GM21717 (cell line): Measurements from ENCODE around the gene PLIN4.
A peak's percentile ranks its signal among the peaks of the same experiment; 100 is the strongest.

Source experiments
- ATAC-seq: cut with Tn5 transposase; IDR thresholded peaks from one replicate; pipeline ENCODE4 v1.9.1; 2021; ENCODE audit warnings: mild to moderate bottlenecking, moderate library complexity; ENCODE audit not compliant: unreplicated experiment

The PLIN4 gene

GRCh38 chr19:4493929-4494690 lies 24.2 kb downstream of the PLIN4 start:
- no peak for ATAC-seq

GRCh38 chr19:4493104-4493928 lies 25.0 kb downstream of the PLIN4 start:
- no peak for ATAC-seq

GRCh38 chr19:4492337-4493103 lies 25.8 kb downstream of the PLIN4 start:
- ATAC-seq, result no peak

- no peak for ATAC-seq
These were observed 26.8 kb downstream of the PLIN4 start for GRCh38 chr19:4491446-4491845.

- ATAC-seq, result no peak
These were observed 29.8 kb downstream of the PLIN4 start for GRCh38 chr19:4488496-4488895.

- no peak for ATAC-seq
These were observed 30.7 kb downstream of the PLIN4 start for GRCh38 chr19:4487572-4487971.

- no peak for ATAC-seq
These were observed 34.9 kb downstream of the PLIN4 start for GRCh38 chr19:4483385-4483784.

GRCh38 chr19:4482721-4483364 lies 35.4 kb downstream of the PLIN4 start:
- no peak for ATAC-seq

- ATAC-seq, result no peak
These were observed 41.1 kb downstream of the PLIN4 start for GRCh38 chr19:4477034-4477801.

GRCh38 chr19:4474514-4475022 lies 43.7 kb downstream of the PLIN4 start:
- ATAC-seq, result no peak

GRCh38 chr19:4473763-4474513 lies 44.3 kb downstream of the PLIN4 start:
- ATAC-seq, result no peak

GRCh38 chr19:4473011-4473762 lies 45.1 kb downstream of the PLIN4 start:
- no peak for ATAC-seq

- ATAC-seq, result peak; percentile 1
These were observed 45.9 kb downstream of the PLIN4 start, which contains the start of gene HDGFL2 for GRCh38 chr19:4472174-4472974. TSS of gene HDGFL2 (plus strand) at chr19:4472297. CDS start at chr19:4472351, 54 bp downstream.

- peak; percentile 78 for ATAC-seq
These were observed 46.7 kb downstream of the PLIN4 start for GRCh38 chr19:4471403-4472173.

- no peak for ATAC-seq
These were observed 50.5 kb downstream of the PLIN4 start for GRCh38 chr19:4467835-4468234.

- ATAC-seq, result no peak
These were observed 53.3 kb downstream of the PLIN4 start for GRCh38 chr19:4464815-4465581.
